AG04450 (cell line): ENCODE results near the gene TGFBR3. TPM values are rescaled to one million over a fixed set of nuclear protein-coding genes. Genes with fewer than 3 reads are reported as not detected.
A peak's percentile ranks its signal among the peaks of the same experiment; 100 is the strongest.
"Not testable (repeated sequence)": the region's sequence is repeated elsewhere in the genome, so short reads cannot be mapped to it uniquely, and the experiment has no call there.

Experiments used
- CTCF ChIA-PET: fragments of 300-600, 350-600 bp; formaldehyde crosslinking; extraction: SDS; loops from one replicate; lab custom pipeline; 2022; ENCODE audit warnings: antibody characterized with exemption, inconsistent platforms; lab: Charles Lee
- POLR2A ChIA-PET: fragments of 350-600 bp; formaldehyde crosslinking; extraction: SDS; loops from one replicate; lab custom pipeline; 2021; ENCODE audit warnings: antibody characterized with exemption, inconsistent platforms; lab: Yijun Ruan, JAX
- DNase-seq: peaks from one replicate; pipeline ENCODE4 v3.0.0-alpha.2; 2011; ENCODE audit warnings: low read depth, low spot score
- H3K27ac ChIP-seq: one replicate; pipeline ENCODE4 v1.5.1; 2012; ENCODE audit warnings: low read depth, low read length, control low read depth
- H3K27me3 ChIP-seq: one replicate; pipeline ENCODE4 v1.6.0; 2012; ENCODE audit warnings: low read length; ENCODE audit not compliant: control insufficient read depth, insufficient read depth
- H3K4me3 ChIP-seq: 2 replicates; pipeline ENCODE4 v1.5.1; 2011; ENCODE audit warnings: mild to moderate bottlenecking, low read depth, low read length, control low read depth
- H3K9me3 ChIP-seq: 2 replicates; pipeline ENCODE4 v1.5.1; 2012; ENCODE audit warnings: low read length; ENCODE audit not compliant: control insufficient read depth, insufficient read depth
- polyA plus RNA-seq: library from polyadenylated mRNA; depleted of rRNA; stranded (reverse); fragments of >200 nt; gene quantifications from 2 replicates; pipeline ENCODE4 v1.2.3, GENCODE V29; 2011
- TF ChIP-seq, protein P1 (sequence below): IDR thresholded peaks from 2 replicates; pipeline ENCODE4 v1.5.1; 2011; ENCODE audit warnings: low read depth, low read length, control low read depth, inconsistent platforms

The TGFBR3 gene
- polyA plus RNA-seq, 1 experiment, result 36.5 TPM

DNA sequence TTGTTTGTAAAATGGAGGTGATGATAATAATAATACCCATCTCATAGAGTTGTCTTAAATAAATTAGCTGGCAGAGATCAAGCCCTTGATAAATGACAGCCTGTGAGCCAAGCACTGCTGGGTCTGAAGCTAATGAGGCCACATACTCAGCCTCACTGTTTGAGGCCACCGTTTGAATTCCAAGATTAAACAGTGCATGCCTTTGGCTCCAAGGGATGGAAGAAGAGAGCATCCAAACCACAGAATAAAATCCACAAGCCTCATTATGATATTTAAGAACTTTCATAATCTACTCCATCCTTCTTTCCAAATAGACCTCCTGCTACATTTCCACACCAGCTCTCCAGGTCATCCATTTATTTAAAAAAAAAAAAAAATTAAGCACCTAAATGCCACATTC lies 29.0 kb downstream of the TGFBR3 start:
- ChIA-PET CTCF (no interaction called here), POLR2A (no interaction called here)
- H3K9me3 ChIP-seq, result no peaks in the 10 kb centered on the region
- no peaks in the 10 kb centered on the region for H3K27me3 ChIP-seq
- no peak overlapping the region for H3K4me3 ChIP-seq
- TF ChIP-seq, protein P1, sequence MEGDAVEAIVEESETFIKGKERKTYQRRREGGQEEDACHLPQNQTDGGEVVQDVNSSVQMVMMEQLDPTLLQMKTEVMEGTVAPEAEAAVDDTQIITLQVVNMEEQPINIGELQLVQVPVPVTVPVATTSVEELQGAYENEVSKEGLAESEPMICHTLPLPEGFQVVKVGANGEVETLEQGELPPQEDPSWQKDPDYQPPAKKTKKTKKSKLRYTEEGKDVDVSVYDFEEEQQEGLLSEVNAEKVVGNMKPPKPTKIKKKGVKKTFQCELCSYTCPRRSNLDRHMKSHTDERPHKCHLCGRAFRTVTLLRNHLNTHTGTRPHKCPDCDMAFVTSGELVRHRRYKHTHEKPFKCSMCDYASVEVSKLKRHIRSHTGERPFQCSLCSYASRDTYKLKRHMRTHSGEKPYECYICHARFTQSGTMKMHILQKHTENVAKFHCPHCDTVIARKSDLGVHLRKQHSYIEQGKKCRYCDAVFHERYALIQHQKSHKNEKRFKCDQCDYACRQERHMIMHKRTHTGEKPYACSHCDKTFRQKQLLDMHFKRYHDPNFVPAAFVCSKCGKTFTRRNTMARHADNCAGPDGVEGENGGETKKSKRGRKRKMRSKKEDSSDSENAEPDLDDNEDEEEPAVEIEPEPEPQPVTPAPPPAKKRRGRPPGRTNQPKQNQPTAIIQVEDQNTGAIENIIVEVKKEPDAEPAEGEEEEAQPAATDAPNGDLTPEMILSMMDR, result no peak
- no peak for DNase-seq
- H3K27ac ChIP-seq, result no peak overlapping the region

DNA sequence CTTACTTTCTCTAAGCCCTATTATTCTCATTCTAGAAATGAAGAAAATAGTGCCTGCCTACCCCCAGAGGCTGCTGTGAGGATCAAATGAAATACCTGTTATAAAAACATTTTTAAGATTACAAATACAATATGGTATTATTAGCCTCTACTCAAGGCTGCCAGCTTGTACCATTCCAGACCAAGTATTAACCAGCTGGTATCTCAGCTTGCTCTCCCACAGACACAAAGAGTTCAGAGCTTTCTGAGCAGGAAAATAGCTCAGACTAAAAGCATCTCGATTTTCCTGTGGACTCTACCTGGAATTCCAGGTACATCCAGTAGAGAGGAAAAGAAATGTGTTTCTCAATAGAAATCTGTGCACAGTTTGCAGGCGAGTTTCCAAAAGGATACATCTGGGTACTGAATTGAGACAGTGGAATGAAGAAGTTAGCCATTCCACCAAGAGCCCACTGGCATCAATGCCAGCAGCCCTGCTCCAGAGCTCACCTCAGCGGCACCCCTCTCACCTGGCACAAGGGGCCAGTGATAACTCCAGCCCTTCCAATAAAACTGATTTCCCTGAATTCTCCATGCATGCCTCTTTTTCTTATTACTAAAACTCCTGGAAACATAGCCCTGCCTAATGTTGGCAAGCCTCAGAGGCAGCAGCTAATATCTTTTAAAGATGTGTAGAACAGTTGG lies 31.0 kb downstream of the TGFBR3 start:
- no peak overlapping the region for H3K27ac ChIP-seq
- CTCF ChIA-PET, result no interaction called here
- no peaks in the 10 kb centered on the region for H3K9me3 ChIP-seq
- TF ChIP-seq, protein P1, result no peak
- H3K4me3 ChIP-seq, result no peak overlapping the region
- no peak for DNase-seq
- POLR2A ChIA-PET, result no interaction called here
- H3K27me3 ChIP-seq, result no peaks in the 10 kb centered on the region

DNA sequence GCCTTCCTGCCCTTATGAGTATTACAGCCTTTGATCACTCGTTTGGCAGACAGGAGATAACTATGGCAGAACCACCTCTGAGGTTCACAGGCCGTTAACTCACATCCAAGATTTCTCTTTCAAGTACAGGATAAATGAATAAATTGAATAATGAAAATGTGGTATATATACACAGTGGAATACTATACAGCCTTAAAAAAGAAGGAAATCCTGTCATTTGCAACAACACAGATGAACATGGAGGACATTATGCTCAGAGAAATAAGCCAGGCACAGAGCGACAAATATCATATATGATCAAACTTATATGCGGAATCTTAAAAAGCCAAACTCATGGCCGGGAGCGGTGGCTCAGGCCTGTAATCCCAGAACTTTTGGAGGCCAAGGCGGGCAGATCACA lies 32.6 kb downstream of the TGFBR3 start:
- DNase-seq, result no peak
- no peaks in the 10 kb centered on the region for H3K27me3 ChIP-seq
- H3K4me3 ChIP-seq, result no peak overlapping the region
- ChIA-PET POLR2A (no interaction called here), CTCF (interaction anchor here (0.7 to 3.0 kb wide), 2 partner anchors 31 to 342 kb away, joined by 4 to 15 read pairs; no protein-coding TSS in a partner anchor)
- no peaks in the 10 kb centered on the region for H3K9me3 ChIP-seq
- no peak overlapping the region for H3K27ac ChIP-seq
- TF ChIP-seq, protein P1, result no peak

DNA sequence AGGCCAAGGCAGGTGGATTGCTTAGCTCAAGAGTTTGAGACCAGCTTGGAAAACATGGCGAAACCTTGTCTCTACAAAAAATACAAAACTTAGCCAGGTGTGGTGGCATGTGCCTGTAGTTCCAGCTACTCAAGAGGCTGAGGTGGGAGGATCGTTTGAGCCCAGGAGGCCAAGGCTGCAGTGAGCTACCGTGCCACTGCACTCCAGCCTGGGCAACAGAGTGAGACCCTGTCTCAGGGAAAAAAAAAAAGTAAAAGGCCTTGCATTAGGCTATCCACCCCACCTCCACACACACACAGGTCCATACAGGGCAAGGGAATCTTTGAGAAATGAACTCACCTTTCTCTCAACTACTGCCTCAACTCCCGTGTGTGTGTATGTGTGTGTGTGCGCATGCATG lies 33.9 kb downstream of the TGFBR3 start:
- ChIA-PET CTCF (interaction anchor here (0.7 to 3.0 kb wide), 4 partner anchors 21 to 350 kb away, joined by 3 to 15 read pairs (median 8); no protein-coding TSS in a partner anchor), POLR2A (interaction anchor here (0.7 to 1.4 kb wide), 2 partner anchors 9 to 34 kb away, joined by 3 read pairs; partner anchors contain the start of gene TGFBR3)
- not testable (repeated sequence) for H3K9me3 ChIP-seq, DNase-seq, H3K27me3 ChIP-seq, H3K4me3 ChIP-seq, H3K27ac ChIP-seq

DNA sequence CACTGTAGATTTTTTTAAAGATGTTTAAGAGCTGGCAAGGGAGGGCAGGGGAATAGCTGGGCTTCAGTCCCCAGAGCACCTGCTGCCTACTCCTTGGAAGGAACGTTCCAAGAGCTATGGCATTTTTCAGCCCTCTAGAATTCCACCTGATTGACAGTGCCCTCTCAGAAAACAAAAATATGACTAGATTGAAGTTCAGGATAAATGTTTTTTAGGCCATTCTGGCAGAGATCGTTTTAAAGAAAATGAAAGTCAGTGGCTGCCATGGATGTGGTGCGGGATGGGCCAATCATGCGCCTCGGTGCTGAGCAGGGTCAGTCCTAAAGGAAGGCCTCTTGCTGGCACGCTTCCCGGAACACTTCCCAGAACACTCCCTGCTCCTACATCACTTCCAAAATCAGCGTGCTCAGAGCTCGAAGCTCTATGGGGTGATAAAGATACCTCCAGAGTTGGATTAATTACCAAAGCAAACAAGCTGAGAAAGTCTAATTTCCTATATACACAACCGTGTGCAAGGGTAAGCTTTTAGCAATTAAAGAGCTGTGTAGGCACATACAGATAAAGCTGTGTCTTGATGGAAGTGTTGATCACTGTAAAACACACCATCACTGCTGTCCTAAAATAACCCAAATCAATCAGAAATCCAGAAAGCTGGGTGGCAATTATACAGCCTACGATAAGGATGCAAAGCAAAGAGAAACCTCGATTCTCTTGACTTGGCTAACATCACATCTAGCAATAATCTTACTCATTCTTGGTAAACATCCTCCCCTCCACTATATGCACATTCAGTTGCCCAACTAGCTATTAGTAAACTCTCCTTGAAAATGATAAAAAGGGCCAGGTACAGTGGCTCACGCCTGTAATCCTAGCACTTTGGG lies 34.6 kb downstream of the TGFBR3 start:
- ChIA-PET POLR2A (interaction anchor here (0.7 to 1.4 kb wide), 2 partner anchors 9 to 35 kb away, joined by 3 read pairs; partner anchors contain the start of gene TGFBR3), CTCF (interaction anchor here (0.7 to 3.0 kb wide), 4 partner anchors 21 to 350 kb away, joined by 3 to 15 read pairs (median 8); no protein-coding TSS in a partner anchor)
- H3K4me3 ChIP-seq, result peak overlapping the region; percentile 38
- H3K9me3 ChIP-seq, result no peaks in the 10 kb centered on the region
- TF ChIP-seq, protein P1, result no peak
- peak; percentile 68 for DNase-seq
- H3K27ac ChIP-seq, result no peak overlapping the region
- no peaks in the 10 kb centered on the region for H3K27me3 ChIP-seq
